Spleen (tissue), 11 donors: ENCODE measurements around the gene MALSU1. TPM values are rescaled to one million over a fixed set of nuclear protein-coding genes. Genes with fewer than 3 reads are reported as not detected.

Source experiments
- DNase-seq: peaks from one replicate; pipeline ENCODE4 v3.0.0-alpha.2; 2020
- H3K27ac ChIP-seq, 8 donors: fragments of 200-600 bp; sonication (generic) in 7 of 8; 1 replicate in 4 of 8; 2 replicates in 4 of 8; pipeline versions ENCODE4 v1.5.0 to v1.8.0; 2016 to 2021; ENCODE audit warnings: inconsistent platforms in 4 of 8, mild to moderate bottlenecking in 4 of 8, moderate library complexity in 1 of 8
- H3K27me3 ChIP-seq, 7 donors: fragments of 200-600 bp; sonication (generic) in 6 of 7; replicated peaks in 1 of 7; 1 replicate in 4 of 7; 2 replicates in 3 of 7; pipeline versions ENCODE4 v1.5.0 to v1.8.0; 2016 to 2021; ENCODE audit warnings: inconsistent platforms in 3 of 7, mild to moderate bottlenecking in 1 of 7
- H3K36me3 ChIP-seq, 6 donors: fragments of 200-600 bp; sonication (generic) in 5 of 6; 1 replicate in 4 of 6; 2 replicates in 2 of 6; pipeline versions ENCODE4 v1.5.0 to v1.8.0; 2016 to 2021; ENCODE audit warnings: inconsistent platforms in 2 of 6
- H3K4me1 ChIP-seq, 6 donors: fragments of 200-600 bp; sonication (generic) in 5 of 6; 1 replicate in 3 of 6; 2 replicates in 3 of 6; pipeline versions ENCODE4 v1.5.0 to v1.8.0; 2016 to 2021; ENCODE audit warnings: inconsistent platforms in 3 of 6
- H3K4me3 ChIP-seq, 8 donors: fragments of 200-600 bp; sonication (generic) in 7 of 8; 1 replicate in 4 of 8; 2 replicates in 4 of 8; pipeline versions ENCODE4 v1.5.0 to v1.8.0; 2016 to 2021; ENCODE audit warnings: inconsistent platforms in 4 of 8, mild to moderate bottlenecking in 4 of 8, moderate library complexity in 2 of 8
- H3K9me3 ChIP-seq, 8 donors: fragments of 200-600 bp; sonication (generic) in 7 of 8; 1 replicate in 4 of 8; 2 replicates in 4 of 8; pipeline versions ENCODE4 v1.5.0 to v1.8.0; 2016 to 2021; ENCODE audit warnings: inconsistent platforms in 4 of 8
- CTCF ChIP-seq, 11 experiments: fragments of 200-600 bp in 7 of 11; fragments of 450-650 bp in 4 of 11; sonication (generic) in 4 of 11; IDR thresholded peaks in 8 of 11; conservative IDR thresholded peaks in 3 of 11; 1 replicate in 7 of 11; 2 replicates in 4 of 11; pipeline versions ENCODE4 v1.4.0 to v1.8.0; 2016 to 2021; ENCODE audit warnings: antibody characterized with exemption in 11 of 11, inconsistent platforms in 4 of 11, mild to moderate bottlenecking in 1 of 11
- POLR2A ChIP-seq, 3 donors: fragments of 450-650 bp; IDR thresholded peaks; one replicate each; pipeline ENCODE4 v1.5.1; 2017; ENCODE audit warnings: antibody characterized with exemption in 3 of 3, mild to moderate bottlenecking in 1 of 3
- POLR2AphosphoS5 ChIP-seq, 3 donors: sonication (generic); formaldehyde crosslinking; IDR thresholded peaks; one replicate each; pipeline ENCODE4 v1.5.1; 2017; ENCODE audit warnings: antibody characterized with exemption in 3 of 3
- WGBS, 5 donors: extraction: QIAGEN DNeasy Blood & Tissue Kit in 3 of 5; methylation state at CpG; one replicate each; pipeline versions ENCODE4 v1.1.5 to v1.1.7; 2013 to 2018; 5-methylcytosine and 5-hydroxymethylcytosine counted together
- intact Hi-C: fragments of 100-400 bp; cut with DNase I; formaldehyde crosslinking; loops from one replicate; pipeline ENCODE4 v1.15.0; 2023; ENCODE audit warnings: low total_unique reads
- polyA plus RNA-seq, 3 donors: library from polyadenylated mRNA; stranded (reverse); fragments of 200-250 nt; gene quantifications; one replicate each; pipeline ENCODE4 v1.2.1, GENCODE V29; 2013
- total RNA-seq, 7 donors: library from RNA; depleted of rRNA in 3 of 7; stranded (reverse); fragments of >200 nt in 3 of 7; fragmentation: NEBNext Ultra II Directional in 4 of 7; extraction: Animal tissue kit (Norgen Biotek cat#: 25700) in 4 of 7; gene quantifications; one replicate each; pipeline versions ENCODE4 v1.1.0 to v1.2.1, GENCODE V29; 2016 to 2021
- donor health status: healthy with polysubstance abuse.
- donor health status: DM: no; HTN: no; CAD: no; lungs with moderate emphysema.
- donor health status: DM: no; HTN: no; CAD: no.
- donor health status: Bipolar disorder and iron deficiency.
- donor health status: healthy.
- donor health status: DM: no; HTN: no; CAD: no.
- donor health status: DM: yes; HTN: yes; CAD: no.

MALSU1 gene
- total and polyA plus RNA-seq, 10 donors = 18.3 to 49.8 (median 34.2) TPM

- TF ChIP-seq POLR2AphosphoS5 (IDR thresholded peaks at IDR 0.05) (no peak), POLR2A (IDR thresholded peaks at IDR 0.05) (no peak), CTCF (IDR thresholded peaks at IDR 0.05 in 8 of 11, conservative IDR thresholded peaks at IDR 0.05 in 3 of 11) (no peak)
- no peak overlapping the region for H3K27ac ChIP-seq
- peaks cover 0 to 14% (median 6%) of the 10 kb centered on the region in 6 donors for H3K4me1 ChIP-seq
- no peaks in the 10 kb centered on the region for H3K9me3 ChIP-seq
- intact Hi-C loops = loop anchor here (10.0 kb wide), 1 partner anchor 438 kb away; the partner anchor contains the start of gene STK31
- H3K4me3 ChIP-seq = no peak overlapping the region
- WGBS, 5 donors = 79 to 93% (median 85%) methylated on average over 3 of the region's 3 CpGs
- no peaks in the 10 kb centered on the region for H3K27me3 ChIP-seq
- no peak for DNase-seq
- H3K36me3 ChIP-seq = no peaks in the 10 kb centered on the region
These were observed 22.2 kb upstream of the MALSU1 start for GRCh38 chr7:23276947-23277346.

GRCh38 chr7:23277359-23277989 lies 21.7 kb upstream of the MALSU1 start:
- Histone ChIP-seq H3K4me3 (no peak overlapping the region), H3K36me3 (no peaks in the 10 kb centered on the region), H3K27me3 (no peaks in the 10 kb centered on the region), H3K27ac (no peak overlapping the region), H3K9me3 (no peaks in the 10 kb centered on the region), H3K4me1 (peaks cover 0 to 14% (median 6%) of the 10 kb centered on the region in 6 donors)
- DNase-seq = no peak
- no peak for TF ChIP-seq POLR2AphosphoS5 (IDR thresholded peaks at IDR 0.05)
- TF ChIP-seq CTCF (IDR thresholded peaks at IDR 0.05 in 8 of 11, conservative IDR thresholded peaks at IDR 0.05 in 3 of 11) = peak; percentile 17 to 83 (median 68)
- 33 to 39% (median 36%) methylated on average over 6 of the region's 6 CpGs for WGBS, 5 donors
- intact Hi-C loops = loop anchor here (10.0 kb wide), 1 partner anchor 437 kb away; the partner anchor contains the start of gene STK31

- Histone ChIP-seq H3K4me3 (no peak overlapping the region), H3K9me3 (no peaks in the 10 kb centered on the region), H3K27me3 (no peaks in the 10 kb centered on the region), H3K4me1 (peaks cover 0 to 5% (median 0%) of the 10 kb centered on the region in 6 donors), H3K36me3 (no peaks in the 10 kb centered on the region), H3K27ac (no peak overlapping the region)
- 87 to 100% (median 95%) methylated on average over 2 of the region's 2 CpGs for WGBS, 5 donors
- TF ChIP-seq POLR2A (IDR thresholded peaks at IDR 0.05) (no peak), CTCF (IDR thresholded peaks at IDR 0.05 in 8 of 11, conservative IDR thresholded peaks at IDR 0.05 in 3 of 11) (no peak), POLR2AphosphoS5 (IDR thresholded peaks at IDR 0.05) (no peak)
- intact Hi-C loops = loop anchor here (10.0 kb wide), 1 partner anchor 435 kb away; the partner anchor contains the start of gene STK31
- DNase-seq = no peak
These were observed 19.2 kb upstream of the MALSU1 start for GRCh38 chr7:23279819-23280525.

- Histone ChIP-seq H3K9me3 (no peaks in the 10 kb centered on the region), H3K4me1 (peaks cover 0 to 6% (median 0%) of the 10 kb centered on the region in 6 donors), H3K4me3 (no peak overlapping the region), H3K36me3 (no peaks in the 10 kb centered on the region), H3K27me3 (no peaks in the 10 kb centered on the region), H3K27ac (no peak overlapping the region)
- TF ChIP-seq POLR2AphosphoS5 (IDR thresholded peaks at IDR 0.05) = no peak
- no peak for TF ChIP-seq CTCF (IDR thresholded peaks at IDR 0.05 in 8 of 11, conservative IDR thresholded peaks at IDR 0.05 in 3 of 11)
- no peak for TF ChIP-seq POLR2A (IDR thresholded peaks at IDR 0.05)
- WGBS, 5 donors = 84 to 99% (median 95%) methylated on average over 4 of the region's 4 CpGs
- intact Hi-C loops = no loop called here
- DNase-seq = no peak
These were observed 16.1 kb upstream of the MALSU1 start for GRCh38 chr7:23283086-23283485.
